C4-2B (cell line): ENCODE measurements around the gene MTR.

Source experiments
- ZFX ChIP-seq: fragments of 450-650 bp; IDR thresholded peaks from 2 replicates; pipeline ENCODE4 v1.6.1; 2017
- TF ChIP-seq, protein P1 (sequence below): fragments of 450-650 bp; conservative IDR thresholded peaks from 2 replicates; pipeline ENCODE4 v1.5.1; 2017; ENCODE audit warnings: mild to moderate bottlenecking

- TF ChIP-seq, protein P1, sequence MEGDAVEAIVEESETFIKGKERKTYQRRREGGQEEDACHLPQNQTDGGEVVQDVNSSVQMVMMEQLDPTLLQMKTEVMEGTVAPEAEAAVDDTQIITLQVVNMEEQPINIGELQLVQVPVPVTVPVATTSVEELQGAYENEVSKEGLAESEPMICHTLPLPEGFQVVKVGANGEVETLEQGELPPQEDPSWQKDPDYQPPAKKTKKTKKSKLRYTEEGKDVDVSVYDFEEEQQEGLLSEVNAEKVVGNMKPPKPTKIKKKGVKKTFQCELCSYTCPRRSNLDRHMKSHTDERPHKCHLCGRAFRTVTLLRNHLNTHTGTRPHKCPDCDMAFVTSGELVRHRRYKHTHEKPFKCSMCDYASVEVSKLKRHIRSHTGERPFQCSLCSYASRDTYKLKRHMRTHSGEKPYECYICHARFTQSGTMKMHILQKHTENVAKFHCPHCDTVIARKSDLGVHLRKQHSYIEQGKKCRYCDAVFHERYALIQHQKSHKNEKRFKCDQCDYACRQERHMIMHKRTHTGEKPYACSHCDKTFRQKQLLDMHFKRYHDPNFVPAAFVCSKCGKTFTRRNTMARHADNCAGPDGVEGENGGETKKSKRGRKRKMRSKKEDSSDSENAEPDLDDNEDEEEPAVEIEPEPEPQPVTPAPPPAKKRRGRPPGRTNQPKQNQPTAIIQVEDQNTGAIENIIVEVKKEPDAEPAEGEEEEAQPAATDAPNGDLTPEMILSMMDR: no peak
- TF ChIP-seq ZFX: no peak
These were observed 47.6 kb upstream of the MTR start for GRCh38 chr1:236747311-236747985.
